Upper lobe of left lung (tissue), 6 donors: ENCODE data around the gene DUSP8. TPM values are rescaled to one million over a fixed set of nuclear protein-coding genes. Genes with fewer than 3 reads are reported as not detected.

Experiments
- ATAC-seq, 2 donors: fragments of 200-7000 bp; cut with Tn5 transposase; one replicate each; pipeline ENCODE4 v1.9.1; 2022; ENCODE audit warnings: mild to moderate bottlenecking in 2 of 2, moderate library complexity in 2 of 2; ENCODE audit not compliant: low FRiP score in 2 of 2
- DNase-seq, 2 donors: peaks; one replicate each; pipeline ENCODE4 v3.0.0-alpha.2; 2019 to 2020
- H3K27ac ChIP-seq, 4 donors: fragments of 200-600 bp; sonication (generic); one replicate each; pipeline ENCODE4 v1.5.1; 2016 to 2019
- H3K27me3 ChIP-seq, 4 donors: fragments of 200-600 bp; sonication (generic); one replicate each; pipeline ENCODE4 v1.5.1; 2017 to 2019
- H3K36me3 ChIP-seq, 4 donors: fragments of 200-600 bp; sonication (generic); one replicate each; pipeline ENCODE4 v1.5.1; 2016 to 2019
- H3K4me1 ChIP-seq, 4 donors: fragments of 200-600 bp; sonication (generic); one replicate each; pipeline ENCODE4 v1.5.1; 2018 to 2019
- H3K4me3 ChIP-seq, 4 donors: fragments of 200-600 bp; sonication (generic); one replicate each; pipeline ENCODE4 v1.5.1; 2017 to 2019; ENCODE audit warnings: mild to moderate bottlenecking in 2 of 4, moderate library complexity in 1 of 4
- H3K9me3 ChIP-seq, 4 donors: fragments of 200-600 bp; sonication (generic); one replicate each; pipeline ENCODE4 v1.5.1; 2018 to 2019
- CTCF ChIP-seq, 6 experiments: fragments of 450-650 bp in 4 of 6; fragments of 200-600 bp in 2 of 6; sonication (generic) in 2 of 6; IDR thresholded peaks; one replicate each; pipeline ENCODE4 v1.5.1; 2016 to 2019; ENCODE audit warnings: antibody characterized with exemption in 6 of 6
- EP300 ChIP-seq, 4 donors: sonication (generic); formaldehyde crosslinking; IDR thresholded peaks; one replicate each; pipeline ENCODE4 v1.5.1; 2017; ENCODE audit warnings: antibody characterized with exemption in 4 of 4, control low read depth in 2 of 4
- POLR2A ChIP-seq, 4 donors: fragments of 450-650 bp; IDR thresholded peaks; one replicate each; pipeline ENCODE4 v1.5.1; 2016 to 2017; ENCODE audit warnings: antibody characterized with exemption in 4 of 4, mild to moderate bottlenecking in 2 of 4
- POLR2AphosphoS5 ChIP-seq, 2 donors: sonication (generic); formaldehyde crosslinking; IDR thresholded peaks; one replicate each; pipeline ENCODE4 v1.5.1; 2017; ENCODE audit warnings: antibody characterized with exemption in 2 of 2
- WGBS, 2 donors: methylation state at CpG; one replicate each; pipeline ENCODE4 v1.1.5; 2017 to 2018; 5-methylcytosine and 5-hydroxymethylcytosine counted together
- total RNA-seq, 6 donors: library from RNA; depleted of rRNA in 4 of 6; stranded (reverse); fragments of >200 nt in 4 of 6; gene quantifications; one replicate each; pipeline versions ENCODE4 v1.1.0 to v1.2.1, GENCODE V29; 2016 to 2021
- donor health status: DM: no; HTN: no; CAD: no; lungs with moderate emphysema.
- donor health status: DM: no; HTN: yes; CAD: no; lungs with severe emphysema.

Gene DUSP8
- total RNA-seq, 6 donors from 2014 or later = 5.2 to 19.3 (median 13.5) TPM

- 37 to 56% methylated on average over 7 to 24 of the region's 29 CpGs for WGBS, 2 donors
Measured at GRCh38 chr11:1559111-1559951, 12.7 kb downstream of the DUSP8 start.

GRCh38 chr11:1558775-1559110 lies 13.3 kb downstream of the DUSP8 start:
- peak in 1 of 2 donors; percentile 0 for ATAC-seq
- H3K4me3 ChIP-seq = peak overlapping the region in 3 of 4 donors; percentile 11 to 33 (median 23)
- WGBS, 2 donors = 58 to 63% methylated on average over 7 to 8 of the region's 12 CpGs
- H3K4me1 ChIP-seq = peaks cover 23 to 37% (median 33%) of the 10 kb centered on the region in 4 donors
- TF ChIP-seq POLR2A (IDR thresholded peaks at IDR 0.05) = no peak
- H3K27me3 ChIP-seq = no peaks in the 10 kb centered on the region
- peaks cover 0 to 44% (median 17%) of the 10 kb centered on the region in 4 donors for H3K36me3 ChIP-seq
- peak overlapping the region; percentile 85 to 88 (median 86) for H3K27ac ChIP-seq
- H3K9me3 ChIP-seq = no peaks in the 10 kb centered on the region
- no peak for DNase-seq

More at GRCh38 chr11:1559111-1559951, 12.7 kb downstream of the DUSP8 start:
- ATAC-seq (peak; percentile 73 to 89), DNase-seq (peak; percentile 93 to 95)
- H3K27me3 ChIP-seq = no peaks in the 10 kb centered on the region
- peak overlapping the region in 3 of 4 donors; percentile 11 to 33 (median 23) for H3K4me3 ChIP-seq
- peaks cover 0 to 48% (median 17%) of the 10 kb centered on the region in 4 donors for H3K36me3 ChIP-seq
- H3K9me3 ChIP-seq = no peaks in the 10 kb centered on the region
- peak overlapping the region; percentile 85 to 88 (median 86) for H3K27ac ChIP-seq
- TF ChIP-seq CTCF (IDR thresholded peaks at IDR 0.05) = peak in 3 of 6 experiments; percentile 15 to 32 (median 29)
- TF ChIP-seq POLR2A (IDR thresholded peaks at IDR 0.05) = peak in 2 of 4 donors; percentile 13 to 52
- TF ChIP-seq EP300 (IDR thresholded peaks at IDR 0.05) = peak in 1 of 4 donors; percentile 48
- peak in 1 of 2 donors; percentile 68 for TF ChIP-seq POLR2AphosphoS5 (IDR thresholded peaks at IDR 0.05)
- peaks cover 23 to 34% (median 33%) of the 10 kb centered on the region in 4 donors for H3K4me1 ChIP-seq

GRCh38 chr11:1557904-1558774 lies 13.9 kb downstream of the DUSP8 start:
- peak; percentile 52 to 87 for DNase-seq
- peaks cover 23 to 39% (median 33%) of the 10 kb centered on the region in 4 donors for H3K4me1 ChIP-seq
- H3K9me3 ChIP-seq = no peaks in the 10 kb centered on the region
- no peaks in the 10 kb centered on the region for H3K27me3 ChIP-seq
- H3K27ac ChIP-seq = peak overlapping the region; percentile 85 to 88 (median 86)
- peak in 1 of 2 donors; percentile 44 for ATAC-seq
- WGBS, 2 donors = 43 to 49% methylated on average over 29 of the region's 29 CpGs
- no peak for TF ChIP-seq CTCF (IDR thresholded peaks at IDR 0.05)
- no peak for TF ChIP-seq EP300 (IDR thresholded peaks at IDR 0.05)
- TF ChIP-seq POLR2A (IDR thresholded peaks at IDR 0.05) = no peak
- TF ChIP-seq POLR2AphosphoS5 (IDR thresholded peaks at IDR 0.05) = no peak
- peak overlapping the region in 3 of 4 donors; percentile 11 to 33 (median 23) for H3K4me3 ChIP-seq
- peaks cover 0 to 38% (median 13%) of the 10 kb centered on the region in 4 donors for H3K36me3 ChIP-seq

GRCh38 chr11:1557051-1557884 lies 14.8 kb downstream of the DUSP8 start:
- Histone ChIP-seq H3K4me3 (no peak overlapping the region), H3K27ac (peak overlapping the region; percentile 85 to 88 (median 86)), H3K4me1 (peaks cover 23 to 39% (median 33%) of the 10 kb centered on the region in 4 donors), H3K9me3 (no peaks in the 10 kb centered on the region), H3K36me3 (peaks cover 0 to 29% (median 10%) of the 10 kb centered on the region in 4 donors), H3K27me3 (no peaks in the 10 kb centered on the region)
- DNase-seq (peak in 1 of 2 donors; percentile 83), ATAC-seq (no peak)
- 90 to 97% methylated on average over 28 to 39 of the region's 74 CpGs for WGBS, 2 donors
- no peak for TF ChIP-seq EP300 (IDR thresholded peaks at IDR 0.05)
- no peak for TF ChIP-seq CTCF (IDR thresholded peaks at IDR 0.05)
- no peak for TF ChIP-seq POLR2AphosphoS5 (IDR thresholded peaks at IDR 0.05)
- no peak for TF ChIP-seq POLR2A (IDR thresholded peaks at IDR 0.05)
